ENCODE results near the gene OARD1. TPM values are rescaled to one million over a fixed set of nuclear protein-coding genes. Genes with fewer than 3 reads are reported as not detected.

Gene OARD1
- total RNA-seq, 1 experiment from 2014 or later: 33.7 TPM

GRCh38 chr6:41073203-41073967, 1.2 kb upstream of the OARD1 start (continued):
- TF ChIP-seq ZNF425 (CRISPR knock-in tag; conservative IDR thresholded peaks at IDR 0.05): no peak
- TF ChIP-seq ESRRA (CRISPR knock-in tag; IDR thresholded peaks at IDR 0.05; ENCODE audit: borderline replicate concordance): no peak

GRCh38 chr6:41072836-41073202, 663 bp upstream of the OARD1 start, which contains the start of gene NFYA:
TSS of gene NFYA (plus strand) at chr6:41072974. CDS start at chr6:41079090, 6,116 bp downstream.
- Mint-ChIP-seq H3K27me3 (ENCODE audit: low read depth) (no peaks in the 10 kb centered on the region), H3K27ac (peak within 1 kb of the TSS; percentile 98), H3K36me3 (peaks cover 16% of the 10 kb centered on the region), H3K9me3 (no peaks in the 10 kb centered on the region), H3K4me3 (peak within 1 kb of the TSS; percentile 94), H3K4me1 (peaks cover 40% of the 10 kb centered on the region)
- ATAC-seq (peak; percentile 81), DNase-seq (ENCODE audit: low spot score) (peak; percentile 100)
- ChIA-PET POLR2A (interaction anchor here (0.7 to 1.0 kb wide), 5 partner anchors 15 to 275 kb away, joined by 3 read pairs; no protein-coding TSS in a partner anchor), CTCF (interaction anchor here (0.8 to 3.0 kb wide), 6 partner anchors 10 to 119 kb away, joined by 3 to 12 read pairs (median 6); partner anchors contain the start of gene UNC5CL)
- TF ChIP-seq NFYB (CRISPR knock-in tag; conservative IDR thresholded peaks at IDR 0.05; ENCODE audit: low read depth) (peak; percentile 84), ARID4B (CRISPR knock-in tag; IDR thresholded peaks at IDR 0.05; ENCODE audit: borderline replicate concordance) (no peak), CBFB (CRISPR knock-in tag; IDR thresholded peaks at IDR 0.05; ENCODE audit: low read depth) (no peak), GTF2I (CRISPR knock-in tag; conservative IDR thresholded peaks at IDR 0.05) (no peak), ZNF532 (CRISPR knock-in tag; IDR thresholded peaks at IDR 0.05; ENCODE audit: borderline replicate concordance) (no peak), MXD4 (CRISPR knock-in tag; IDR thresholded peaks at IDR 0.05; ENCODE audit: borderline replicate concordance) (no peak), ZNF263 (CRISPR knock-in tag; IDR thresholded peaks at IDR 0.05; ENCODE audit: low read depth) (no peak), ZNF219 (CRISPR knock-in tag; IDR thresholded peaks at IDR 0.05; ENCODE audit: borderline replicate concordance) (no peak), FOXP4 (CRISPR knock-in tag; IDR thresholded peaks at IDR 0.05) (peak; percentile 2; the same call in 1 of the 2 replicates), TEAD4 (CRISPR knock-in tag; IDR thresholded peaks at IDR 0.05) (no peak), TEAD1 (CRISPR knock-in tag; IDR thresholded peaks at IDR 0.05) (no peak), FOXJ3 (CRISPR knock-in tag; IDR thresholded peaks at IDR 0.05; ENCODE audit: borderline replicate concordance) (no peak), SP1 (CRISPR knock-in tag; conservative IDR thresholded peaks at IDR 0.05) (no peak; the same call in none of the 2 replicates), ATF2 (CRISPR knock-in tag; IDR thresholded peaks at IDR 0.05; ENCODE audit: borderline replicate concordance, low read depth) (no peak), ZNF121 (CRISPR knock-in tag; IDR thresholded peaks at IDR 0.05) (no peak), MYBL2 (CRISPR knock-in tag; IDR thresholded peaks at IDR 0.05) (no peak), RELA (CRISPR knock-in tag; IDR thresholded peaks at IDR 0.05; ENCODE audit: borderline replicate concordance) (no peak)

Measured in WTC11 (cell line).